Suppressor macrophage treated with lipopolysaccharide for 4 hours (primary cell): ENCODE results near the gene ALKBH4.
"Not testable (repeated sequence)": the region's sequence is repeated elsewhere in the genome, so short reads cannot be mapped to it uniquely, and the experiment has no call there.

Source experiments
- DNase-seq: peaks from one replicate; pipeline ENCODE4 v3.0.0-alpha.2; 2020

Gene ALKBH4

DNA sequence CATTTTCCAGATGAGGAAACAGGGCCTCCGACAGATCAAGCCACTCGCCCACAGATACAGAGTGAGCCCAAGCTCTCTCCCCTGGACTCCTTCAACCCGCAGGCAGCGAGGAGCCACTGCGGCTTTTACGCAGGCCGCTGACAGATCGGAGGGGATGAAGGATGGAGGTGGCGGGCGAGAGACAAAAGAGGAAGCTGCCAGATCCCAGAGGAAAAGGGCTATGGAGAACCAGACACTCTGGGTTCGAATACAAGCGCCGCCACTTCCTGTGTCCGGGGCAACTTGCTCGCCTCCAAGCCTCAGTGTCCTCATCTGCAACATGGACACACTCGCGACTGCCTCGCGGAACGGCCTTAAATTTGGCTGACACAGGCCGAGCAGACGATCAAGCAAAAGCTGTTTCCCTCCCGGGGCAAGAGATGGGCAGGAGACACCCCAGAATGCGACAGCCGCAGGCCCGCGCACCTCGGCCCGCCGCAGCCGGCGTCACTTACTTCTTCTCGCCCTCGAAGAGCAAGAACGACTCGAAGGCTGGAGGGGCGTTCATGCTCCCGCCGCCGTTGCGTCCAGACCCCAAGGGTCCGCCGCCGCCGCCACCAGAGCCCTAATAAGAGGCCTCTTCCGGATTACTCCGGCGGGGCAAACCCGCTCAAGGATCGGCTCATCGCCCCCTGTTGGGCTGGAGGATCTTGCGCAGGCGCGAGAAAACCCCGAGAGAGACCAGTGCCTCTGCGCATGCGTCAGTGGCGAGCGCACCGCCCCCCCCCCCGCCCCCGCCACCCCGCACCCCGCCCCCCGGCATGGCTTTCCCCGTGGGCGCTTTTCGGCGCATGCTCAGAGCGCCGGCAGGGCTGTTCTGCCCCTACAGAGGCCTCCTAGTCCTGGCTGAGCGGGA lies 13.9 kb upstream of the ALKBH4 start, which contains the start of gene POLR2J:
TSS of gene POLR2J (minus strand) at position 609 of the 895 bp plus-strand sequence. CDS start at position 547, 62 bp downstream.
- peak; percentile 53 for DNase-seq

DNA sequence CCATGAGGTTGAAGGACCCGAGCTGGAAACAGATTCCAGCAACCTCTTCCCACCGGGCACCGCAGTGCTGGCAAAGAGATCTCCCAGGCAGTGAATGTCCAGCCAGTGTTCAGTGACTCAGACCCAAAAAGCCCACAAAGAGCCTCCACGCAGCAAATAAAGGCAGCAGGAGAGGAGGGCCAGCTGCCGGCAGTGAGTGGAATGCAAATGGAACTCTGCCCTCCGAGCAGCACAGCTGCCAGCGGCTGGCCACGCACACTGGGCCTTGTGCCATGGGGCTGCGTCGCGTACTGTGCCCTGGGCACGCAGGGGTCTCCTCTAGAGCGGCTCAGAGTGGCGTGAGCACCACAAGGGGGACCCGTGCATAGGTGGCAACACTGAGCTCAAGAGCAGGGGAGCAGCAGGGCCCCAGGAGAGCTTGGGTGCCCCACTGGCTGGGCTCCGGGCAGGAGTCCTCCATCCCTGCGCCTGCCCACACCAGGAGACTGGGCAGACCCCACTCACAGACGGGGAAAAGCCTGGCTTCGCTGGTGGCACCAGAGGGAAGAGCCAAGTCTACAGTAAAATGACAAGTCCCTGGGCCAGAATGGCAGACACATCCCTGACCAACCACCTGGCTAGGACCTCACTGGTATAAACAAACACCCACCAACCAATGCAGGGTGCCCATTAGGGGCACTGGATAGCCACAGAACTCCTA lies 10.2 kb upstream of the ALKBH4 start:
- not testable (repeated sequence) for DNase-seq

DNA sequence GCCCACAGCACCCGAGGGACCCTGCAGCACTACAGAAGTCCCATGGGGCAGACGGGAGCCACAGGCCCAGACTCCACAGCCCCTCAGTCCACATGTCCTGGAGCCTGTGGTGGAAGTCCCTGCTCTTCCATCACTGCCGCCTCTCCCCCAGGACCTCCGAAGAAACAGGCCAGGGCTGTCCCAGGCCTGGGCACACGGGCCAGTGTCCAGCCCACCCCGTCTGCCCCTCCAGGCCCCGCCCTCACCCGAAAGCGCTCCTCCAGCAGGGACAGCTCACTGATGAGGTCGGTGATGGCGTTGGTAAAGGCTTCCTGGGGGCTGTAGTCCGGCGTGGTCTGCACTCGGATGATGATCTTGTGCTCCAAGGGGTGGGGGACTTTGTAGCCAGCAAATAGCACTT lies 9.5 kb upstream of the ALKBH4 start:
- not testable (repeated sequence) for DNase-seq

DNA sequence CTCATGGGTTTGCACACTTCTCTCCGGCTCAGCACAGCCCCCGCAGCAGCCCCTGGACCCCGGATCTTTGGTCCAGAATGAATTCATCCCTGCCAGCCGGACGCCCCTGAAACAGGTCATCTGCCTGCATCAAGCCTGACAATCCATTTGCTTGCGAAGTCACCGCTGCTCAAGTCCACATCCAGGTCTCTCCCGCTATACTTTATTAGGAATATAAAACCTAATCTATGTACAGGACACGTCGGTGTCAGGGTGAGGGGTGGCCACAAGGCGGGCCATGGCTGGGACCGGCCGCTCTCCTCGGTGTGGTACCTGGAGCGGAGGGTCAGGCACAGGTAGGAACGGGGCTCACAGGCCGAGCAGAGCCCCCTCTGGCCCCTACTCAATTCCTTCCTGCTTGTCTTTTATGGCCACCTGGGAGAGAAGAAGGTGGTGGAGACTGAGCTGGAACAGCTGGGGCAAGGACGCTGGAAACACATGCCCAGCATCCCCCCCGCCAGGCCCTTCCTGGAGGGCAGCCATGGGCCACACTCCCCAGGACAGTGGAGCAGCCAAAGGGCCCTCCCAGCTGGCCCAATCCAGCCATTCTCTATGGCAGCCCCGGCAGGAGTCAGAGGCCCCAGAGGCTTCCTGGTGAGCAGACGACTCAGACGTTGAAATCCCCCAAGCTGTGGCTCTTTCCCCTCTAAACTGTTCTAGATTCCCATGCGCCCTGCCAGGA lies 8.8 kb upstream of the ALKBH4 start:
- no peak for DNase-seq

DNA sequence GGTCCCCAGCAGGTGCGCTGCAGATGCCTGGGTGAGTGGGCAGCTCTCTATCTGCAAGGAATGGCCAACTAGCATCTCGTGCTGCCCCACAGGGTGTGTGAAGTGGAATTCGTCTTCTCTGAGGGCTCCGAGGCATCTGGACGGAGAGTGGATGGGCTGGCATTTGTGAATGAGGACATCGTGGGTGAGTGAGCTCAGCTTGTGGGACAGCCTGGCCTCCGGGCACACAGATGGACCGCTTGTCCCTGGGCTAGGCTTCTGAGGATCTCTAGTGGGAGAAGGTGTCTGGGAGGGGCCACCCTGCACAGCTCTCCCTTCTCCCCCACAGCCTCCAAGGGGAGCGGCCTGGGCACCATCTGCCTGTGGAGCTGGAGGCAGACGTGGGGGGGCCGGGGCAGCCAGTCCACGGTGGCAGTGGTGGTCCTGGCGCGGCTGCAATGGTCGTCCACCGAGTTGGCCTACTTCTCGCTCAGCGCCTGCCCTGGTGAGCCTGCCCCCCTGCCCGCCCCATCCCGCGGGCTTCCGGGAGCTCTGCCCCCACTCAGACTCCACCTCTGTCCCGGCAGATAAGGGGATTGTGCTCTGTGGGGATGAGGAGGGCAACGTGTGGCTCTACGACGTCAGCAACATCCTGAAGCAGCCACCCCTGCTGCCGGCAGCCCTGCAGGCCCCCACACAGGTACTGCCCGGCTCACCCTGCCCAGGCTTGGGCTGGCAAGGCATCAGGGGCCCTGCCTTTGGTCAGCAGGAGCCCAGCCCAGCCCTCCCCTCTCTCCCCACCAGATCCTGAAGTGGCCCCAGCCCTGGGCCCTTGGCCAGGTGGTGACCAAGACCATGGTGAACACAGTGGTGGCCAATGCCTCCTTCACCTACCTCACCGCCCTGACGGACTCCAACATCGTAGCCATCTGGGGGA lies 7.7 kb upstream of the ALKBH4 start:
- DNase-seq: no peak

DNA sequence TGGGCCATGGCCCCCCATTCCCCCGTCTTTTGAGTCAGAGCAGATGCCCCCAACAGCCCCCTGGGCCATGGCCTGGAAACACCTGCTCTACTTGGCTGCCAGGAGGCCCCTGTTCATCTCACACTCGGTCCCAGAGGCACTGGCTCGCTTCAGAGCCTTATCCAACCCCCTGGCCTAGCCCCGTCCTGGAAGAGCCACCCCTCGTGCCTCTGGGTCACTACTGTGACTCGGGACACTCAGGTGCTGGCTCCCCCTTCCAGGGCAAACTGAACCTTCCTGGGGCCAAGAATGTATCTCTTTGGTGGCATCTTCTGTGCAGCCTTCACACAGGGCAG lies 7.1 kb upstream of the ALKBH4 start:
- no peak for DNase-seq

DNA sequence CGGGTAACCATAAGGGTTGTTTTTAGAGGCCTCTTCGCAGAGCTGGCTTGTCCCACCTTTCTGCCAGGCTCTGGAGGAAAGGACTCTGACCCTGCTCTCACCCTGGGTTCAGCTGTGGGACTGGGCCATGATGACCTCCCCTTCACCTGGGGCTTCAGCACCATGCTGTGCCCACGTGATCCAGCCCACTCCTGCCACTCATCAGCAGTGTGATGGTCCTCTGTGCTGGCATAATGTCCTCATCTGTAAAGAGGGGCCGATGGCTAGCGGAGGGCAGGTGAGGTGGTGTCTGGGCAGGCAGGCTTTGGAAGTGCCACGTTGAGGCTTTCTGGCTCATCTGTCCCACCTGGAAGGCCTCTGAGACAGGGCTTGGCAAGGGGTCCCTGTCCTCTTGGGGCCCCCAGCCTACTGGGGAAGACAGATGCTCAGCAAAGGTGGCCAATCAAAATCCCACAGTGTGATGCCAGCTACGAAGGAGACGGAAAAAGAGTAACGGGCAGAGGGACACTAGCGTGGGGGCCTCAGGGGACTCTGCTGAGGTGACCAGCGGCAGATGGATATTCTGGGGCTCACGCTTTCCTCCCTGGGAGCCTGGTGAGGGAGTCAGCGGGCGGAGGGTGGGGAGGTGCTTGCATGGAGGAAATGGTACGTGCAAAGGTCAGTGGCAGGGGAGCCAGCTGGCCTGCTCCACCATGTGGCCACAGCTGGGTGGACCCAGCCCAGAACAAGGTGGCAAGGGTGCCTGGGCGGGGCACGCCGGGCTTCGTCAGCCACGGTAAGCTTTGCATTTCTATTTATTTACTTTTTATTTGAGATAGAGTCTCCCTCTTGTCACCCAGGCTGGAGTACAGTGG lies 5.5 kb upstream of the ALKBH4 start:
- DNase-seq: no peak

DNA sequence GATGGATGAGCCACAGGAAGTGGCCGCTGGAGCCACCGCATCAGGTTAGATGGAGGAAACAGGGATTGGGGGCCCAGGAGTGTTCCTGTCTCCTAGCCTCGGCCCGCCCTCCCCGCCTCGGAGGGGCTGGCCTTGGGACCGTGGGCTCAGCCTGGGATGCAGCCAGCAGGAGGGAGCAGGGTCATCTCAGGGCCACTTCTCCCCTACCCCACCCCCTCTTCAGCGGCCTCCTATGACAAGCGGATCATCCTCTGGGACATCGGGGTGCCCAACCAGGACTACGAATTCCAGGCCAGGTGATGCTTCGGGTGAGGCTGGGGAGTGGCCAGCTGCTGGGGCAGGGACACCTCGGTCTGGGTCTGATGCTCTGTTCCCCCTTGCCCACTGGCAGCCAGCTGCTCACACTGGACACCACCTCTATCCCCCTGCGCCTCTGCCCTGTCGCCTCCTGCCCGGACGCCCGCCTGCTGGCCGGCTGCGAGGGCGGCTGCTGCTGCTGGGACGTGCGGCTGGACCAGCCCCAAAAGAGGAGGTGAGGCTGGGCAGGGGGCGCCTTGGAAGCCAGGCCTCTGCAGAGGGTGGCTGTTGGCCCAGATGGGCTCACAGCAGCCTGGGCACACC lies 4.8 kb upstream of the ALKBH4 start:
- DNase-seq: no peak

DNA sequence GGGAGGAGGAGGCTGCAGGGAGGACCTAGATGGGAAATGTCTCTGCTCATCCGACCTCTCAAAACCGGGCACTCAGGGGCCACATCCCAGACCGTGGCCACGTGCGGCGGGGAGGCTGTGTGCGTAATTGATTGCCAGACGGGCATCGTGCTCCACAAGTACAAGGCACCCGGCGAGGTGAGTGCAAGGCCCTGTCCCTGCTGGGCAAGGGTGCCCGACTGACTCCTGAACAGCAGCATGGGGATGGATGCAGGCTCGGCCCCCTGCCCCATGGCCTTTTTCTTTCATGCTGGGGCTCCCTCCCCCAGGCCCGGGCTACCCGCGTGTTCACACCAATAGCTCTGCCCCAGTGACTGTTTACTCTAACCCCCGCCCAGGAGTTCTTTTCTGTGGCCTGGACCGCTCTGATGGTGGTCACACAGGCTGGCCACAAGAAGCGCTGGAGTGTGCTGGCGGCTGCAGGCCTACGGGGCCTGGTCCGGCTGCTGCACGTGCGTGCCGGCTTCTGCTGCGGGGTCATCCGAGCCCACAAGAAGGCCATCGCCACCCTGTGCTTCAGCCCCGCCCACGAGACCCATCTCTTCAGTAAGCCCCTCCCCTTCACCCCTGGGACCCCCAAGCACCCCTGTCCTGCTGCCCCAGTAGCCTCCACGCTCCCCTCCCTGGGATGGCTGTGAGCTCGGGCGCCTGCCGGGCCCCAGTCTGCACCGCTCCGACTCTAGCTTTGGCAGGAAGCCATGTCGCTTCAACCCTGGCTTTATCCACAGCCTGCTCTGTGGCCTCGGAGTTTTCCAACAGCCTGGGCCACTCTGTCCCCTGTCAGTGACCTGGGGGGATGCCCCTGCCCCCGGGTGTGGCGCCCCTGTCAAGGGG lies 4.1 kb upstream of the ALKBH4 start:
- no peak for DNase-seq

DNA sequence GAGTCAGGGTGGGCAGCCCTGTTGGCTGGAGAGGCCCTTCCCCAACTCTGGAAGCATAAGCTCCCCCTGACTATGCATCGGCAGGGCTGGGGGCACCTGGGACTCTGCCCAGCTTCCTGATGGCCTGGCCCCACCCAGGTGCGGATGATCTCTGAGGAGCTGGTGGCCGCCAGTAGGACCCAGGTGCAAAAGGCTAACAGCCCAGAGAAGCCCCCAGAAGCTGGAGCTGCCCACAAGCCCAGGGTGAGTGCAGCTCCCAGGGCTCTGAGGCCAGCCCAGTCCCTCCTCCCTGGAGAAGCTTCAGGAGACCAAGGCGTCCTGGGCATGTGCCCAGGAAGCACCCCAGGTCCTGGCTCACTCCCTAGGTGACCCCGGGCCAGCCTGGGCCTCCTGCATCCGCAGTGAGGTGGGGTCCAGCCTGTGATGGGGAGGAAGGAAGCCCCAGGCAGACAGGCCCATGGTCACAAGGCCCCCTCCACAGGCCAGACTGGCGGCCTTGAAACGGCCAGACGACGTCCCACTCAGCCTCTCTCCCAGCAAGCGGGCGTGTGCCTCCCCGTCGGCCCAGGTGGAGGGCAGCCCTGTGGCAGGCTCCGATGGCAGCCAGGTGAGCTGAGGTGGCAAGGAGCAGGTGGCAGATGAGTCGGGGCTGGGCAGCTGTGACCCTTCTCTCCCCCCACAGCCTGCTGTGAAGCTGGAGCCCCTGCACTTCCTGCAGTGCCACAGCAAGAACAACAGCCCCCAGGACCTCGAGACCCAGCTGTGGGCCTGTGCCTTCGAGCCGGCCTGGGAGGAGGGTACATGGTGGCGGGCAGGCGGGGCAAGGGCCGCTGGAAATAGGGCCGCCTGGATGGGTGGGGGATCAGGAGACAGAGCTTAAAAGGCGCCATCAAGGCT lies 3.2 kb upstream of the ALKBH4 start:
- no peak for DNase-seq

DNA sequence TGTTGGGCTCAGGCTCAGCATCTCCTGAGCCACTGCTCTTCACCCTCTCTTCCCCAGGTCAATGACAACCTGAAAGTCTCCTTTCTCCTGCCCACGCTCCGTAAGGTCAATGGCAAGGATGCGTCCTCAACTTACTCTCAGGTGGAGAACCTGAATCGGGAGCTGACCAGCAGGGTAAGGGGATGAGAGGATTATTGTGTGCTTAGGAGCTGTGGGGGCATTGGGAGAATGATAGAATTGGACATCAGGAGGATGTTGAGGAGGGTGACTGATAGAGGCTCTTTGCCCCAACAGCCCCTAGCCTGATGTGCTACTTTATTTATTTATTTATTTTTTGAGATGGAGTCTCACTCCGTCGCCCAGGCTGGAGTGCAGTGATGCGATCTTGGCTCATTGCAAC lies 1.4 kb upstream of the ALKBH4 start:
- no peak for DNase-seq

DNA sequence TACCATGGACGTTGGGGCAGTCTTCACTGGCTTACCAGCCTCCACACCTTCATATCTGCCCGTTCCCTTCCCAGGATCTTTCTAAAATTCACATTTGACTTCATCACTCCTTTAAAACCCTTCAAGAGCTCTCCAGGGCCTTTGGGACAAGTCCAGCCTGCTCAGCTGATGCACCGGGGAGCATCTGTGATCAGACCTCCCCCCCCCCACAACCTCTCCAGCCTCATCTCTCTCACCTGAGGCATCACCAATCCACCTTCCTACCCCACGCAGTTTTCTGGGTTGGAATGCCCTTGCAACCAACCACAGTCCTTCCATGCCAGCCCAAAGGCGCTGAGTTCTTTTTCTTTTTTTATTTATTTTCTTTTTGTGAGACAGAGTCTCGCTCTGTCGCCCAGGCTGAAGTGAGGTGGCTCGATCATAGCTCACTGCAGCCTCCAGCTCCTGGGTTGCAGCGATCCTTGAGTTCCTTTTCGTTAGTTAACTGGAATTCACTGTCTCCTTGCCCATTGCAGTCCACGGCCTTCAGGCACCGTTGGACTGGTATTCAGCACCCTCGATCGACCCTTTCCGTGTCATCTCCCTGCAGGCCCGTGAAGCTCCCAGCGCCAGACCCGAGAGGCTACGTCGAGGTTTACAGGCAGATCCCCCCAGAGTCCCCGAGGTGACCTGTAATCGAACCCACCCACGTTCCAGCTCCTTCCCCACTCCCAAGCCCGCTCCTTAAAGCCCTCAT lies 654 bp downstream of the ALKBH4 start:
- DNase-seq: peak; percentile 6

DNA sequence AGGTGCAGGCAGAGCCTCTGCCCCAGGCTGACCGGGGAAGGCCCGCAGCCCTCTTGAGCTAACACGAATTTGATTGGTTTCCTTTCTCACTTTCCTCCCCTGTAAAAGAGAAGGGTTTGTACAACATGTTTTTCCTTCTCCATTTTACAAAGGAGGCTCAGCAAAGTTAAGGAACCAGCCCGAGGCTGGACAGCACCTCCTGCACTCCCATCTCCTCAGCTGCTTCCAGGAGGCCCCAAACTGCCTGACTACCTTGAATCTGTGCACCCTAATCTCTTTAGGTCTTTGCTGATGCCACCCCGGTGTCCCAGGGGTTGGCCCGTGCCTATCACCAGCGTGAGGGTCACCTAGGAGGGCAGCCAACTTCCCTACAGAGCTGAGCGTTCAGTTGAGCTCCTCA lies 4.2 kb downstream of the ALKBH4 start:
- DNase-seq: no peak

DNA sequence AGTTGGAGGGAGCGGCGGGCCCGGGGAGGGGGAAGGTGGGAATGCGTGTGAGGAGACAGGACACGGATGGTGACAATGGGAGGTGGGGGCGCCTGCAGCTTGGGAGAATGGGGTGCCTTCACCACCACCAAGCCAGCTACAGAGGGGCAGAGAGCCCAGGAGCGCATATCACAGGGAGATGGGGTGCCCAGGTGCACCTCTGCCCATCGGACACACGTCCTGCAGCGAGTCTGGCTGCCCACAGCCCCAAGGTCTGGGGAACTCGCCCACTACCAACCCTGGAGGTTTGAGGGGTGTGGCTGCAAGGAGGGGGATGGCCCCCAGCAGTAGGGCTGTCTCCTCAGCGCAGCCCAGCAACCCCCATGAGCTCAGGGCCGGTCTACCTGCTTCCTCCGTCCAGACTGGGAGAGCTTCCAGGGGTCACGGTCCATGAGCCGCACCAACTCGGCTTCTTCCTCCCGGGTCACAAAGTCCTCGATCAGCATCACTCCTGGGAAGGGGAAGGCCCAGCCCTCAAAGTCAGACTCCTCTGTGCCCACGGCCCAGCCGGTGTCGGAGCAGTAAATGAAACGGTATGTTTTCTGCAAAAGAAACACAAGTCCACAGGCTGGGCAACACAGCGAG lies 5.3 kb downstream of the ALKBH4 start:
- no peak for DNase-seq

DNA sequence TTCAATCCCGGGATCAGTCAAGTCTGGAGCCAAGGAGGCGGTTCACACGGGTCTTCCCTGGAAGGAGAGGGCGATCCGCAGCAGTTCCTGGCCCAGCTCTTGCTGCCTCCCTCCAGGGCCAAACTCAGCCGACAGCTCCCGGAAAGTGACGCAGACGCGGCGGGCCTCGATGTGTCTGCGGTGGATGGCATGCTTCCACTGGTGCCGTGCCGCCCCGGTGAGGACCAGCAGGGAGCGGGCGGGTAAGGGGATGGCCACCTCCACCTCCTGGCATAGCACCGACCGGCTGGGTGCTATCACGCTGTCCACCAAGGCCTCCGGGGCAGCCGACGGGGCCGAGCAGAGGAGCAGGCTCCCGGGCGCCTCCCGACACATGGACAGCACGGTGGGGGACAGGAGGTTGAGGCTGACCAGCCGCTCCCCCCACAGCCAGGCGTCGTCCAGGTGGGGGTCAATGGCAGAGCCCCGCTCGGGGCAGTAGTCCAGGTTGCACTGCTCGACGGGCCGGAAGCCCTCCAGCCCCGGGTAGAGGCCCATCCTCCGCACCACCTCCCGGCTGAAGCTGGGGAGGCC lies 7.2 kb downstream of the ALKBH4 start:
- DNase-seq: no peak

DNA sequence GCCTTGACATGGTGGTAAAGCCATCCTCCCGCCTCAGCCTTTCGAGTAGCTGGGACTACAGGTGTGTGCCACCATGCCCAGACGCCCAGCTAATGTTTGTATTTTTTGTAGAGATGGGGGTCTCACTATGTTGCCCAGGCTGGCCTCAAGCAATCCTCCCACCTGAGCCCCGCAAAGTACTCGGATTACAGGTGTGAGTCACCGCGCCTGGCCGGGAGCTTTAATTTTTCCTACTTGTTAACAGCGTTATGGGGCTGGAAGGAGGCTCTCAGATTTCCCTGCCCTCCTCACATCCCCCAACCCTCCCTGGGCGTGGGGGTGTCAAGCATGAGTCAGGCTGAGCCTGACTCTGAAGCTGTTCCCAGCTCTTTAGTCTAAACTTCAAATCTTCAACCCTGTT lies 8.3 kb downstream of the ALKBH4 start:
- no peak for DNase-seq

DNA sequence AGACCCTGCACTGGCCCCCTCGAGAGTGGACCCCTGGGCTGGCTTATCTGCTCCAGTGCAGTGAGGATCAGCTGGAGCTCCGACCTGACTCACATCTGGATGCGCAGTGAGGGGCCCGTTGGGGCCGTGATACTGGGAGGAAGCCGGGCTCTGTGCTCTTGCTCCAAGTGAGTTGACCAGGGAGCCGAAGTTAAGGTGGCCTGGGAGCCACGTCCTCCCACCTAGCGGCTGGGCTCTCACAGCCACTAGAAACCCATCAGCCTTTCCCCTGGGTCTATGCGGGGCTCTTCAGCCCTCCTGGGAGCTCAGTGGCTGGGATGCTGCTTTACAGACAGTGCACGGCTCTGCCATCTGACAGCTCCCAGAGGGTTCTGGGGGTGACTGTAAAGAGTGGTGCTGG lies 9.1 kb downstream of the ALKBH4 start:
- no peak for DNase-seq
